Measurements from ENCODE around the gene PARD6B. TPM values are rescaled to one million over a fixed set of nuclear protein-coding genes. Genes with fewer than 3 reads are reported as not detected.
"Not testable (repeated sequence)": the region's sequence is repeated elsewhere in the genome, so short reads cannot be mapped to it uniquely, and the experiment has no call there.

The PARD6B gene
- total and polyA plus RNA-seq, 10 donors = 0.97 to 7.5 (median 4.1) TPM

DNA sequence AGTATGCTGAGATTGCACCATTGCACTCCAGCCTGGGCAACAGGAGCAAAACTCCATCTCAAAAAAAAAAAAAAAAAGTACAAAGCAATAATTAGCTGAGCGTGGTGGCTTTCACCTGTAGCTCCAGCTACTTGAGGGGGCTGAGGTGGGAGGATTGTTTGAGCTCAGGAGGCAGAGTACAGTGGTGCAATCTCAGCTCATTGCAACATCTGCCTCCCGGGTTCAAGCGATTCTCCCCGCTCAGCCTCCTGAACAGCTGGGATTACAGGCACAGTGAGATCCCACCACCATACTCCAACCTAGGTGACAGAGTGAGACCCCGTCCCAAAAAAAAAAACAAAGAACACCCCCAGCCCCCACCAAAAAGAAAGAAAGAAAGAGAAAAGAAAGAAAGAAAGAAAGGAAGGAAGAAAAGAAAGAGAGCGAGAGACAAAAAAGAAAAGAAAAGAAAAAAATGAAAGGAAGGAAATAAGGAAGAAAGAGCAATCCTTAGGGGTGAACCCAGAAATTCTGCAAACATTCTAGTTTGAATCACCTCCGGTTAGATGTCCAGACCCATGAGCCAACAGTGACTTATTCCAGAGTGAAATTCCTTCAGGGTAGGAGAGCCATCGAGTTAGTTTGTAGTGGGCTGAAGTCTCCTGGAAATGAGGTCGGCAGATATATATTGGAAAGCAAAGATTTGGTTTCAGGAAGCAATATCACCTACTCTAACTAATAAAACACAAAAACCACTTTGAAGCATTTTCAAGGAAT, 36.8 kb upstream of the PARD6B start:
- H3K36me3 ChIP-seq = no peaks in the 10 kb centered on the region
- no peak for DNase-seq
- H3K9me3 ChIP-seq = no peaks in the 10 kb centered on the region
- intact Hi-C loops (cut with DNase I; ENCODE audit: low total_unique reads) = no loop called here
- TF ChIP-seq POLR2A (IDR thresholded peaks at IDR 0.05) (no peak), POLR2AphosphoS5 (IDR thresholded peaks at IDR 0.05) (no peak)
- TF ChIP-seq, protein P1, sequence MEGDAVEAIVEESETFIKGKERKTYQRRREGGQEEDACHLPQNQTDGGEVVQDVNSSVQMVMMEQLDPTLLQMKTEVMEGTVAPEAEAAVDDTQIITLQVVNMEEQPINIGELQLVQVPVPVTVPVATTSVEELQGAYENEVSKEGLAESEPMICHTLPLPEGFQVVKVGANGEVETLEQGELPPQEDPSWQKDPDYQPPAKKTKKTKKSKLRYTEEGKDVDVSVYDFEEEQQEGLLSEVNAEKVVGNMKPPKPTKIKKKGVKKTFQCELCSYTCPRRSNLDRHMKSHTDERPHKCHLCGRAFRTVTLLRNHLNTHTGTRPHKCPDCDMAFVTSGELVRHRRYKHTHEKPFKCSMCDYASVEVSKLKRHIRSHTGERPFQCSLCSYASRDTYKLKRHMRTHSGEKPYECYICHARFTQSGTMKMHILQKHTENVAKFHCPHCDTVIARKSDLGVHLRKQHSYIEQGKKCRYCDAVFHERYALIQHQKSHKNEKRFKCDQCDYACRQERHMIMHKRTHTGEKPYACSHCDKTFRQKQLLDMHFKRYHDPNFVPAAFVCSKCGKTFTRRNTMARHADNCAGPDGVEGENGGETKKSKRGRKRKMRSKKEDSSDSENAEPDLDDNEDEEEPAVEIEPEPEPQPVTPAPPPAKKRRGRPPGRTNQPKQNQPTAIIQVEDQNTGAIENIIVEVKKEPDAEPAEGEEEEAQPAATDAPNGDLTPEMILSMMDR (IDR thresholded peaks at IDR 0.05 in 8 of 11, conservative IDR thresholded peaks at IDR 0.05 in 3 of 11) = no peak
- WGBS, 5 donors = 71 to 92% (median 79%) methylated on average over 9 of the region's 9 CpGs
- no peak overlapping the region for H3K4me3 ChIP-seq
- no peak overlapping the region for H3K27ac ChIP-seq
- H3K4me1 ChIP-seq = peaks cover 11 to 29% (median 25%) of the 10 kb centered on the region in 6 donors
- H3K27me3 ChIP-seq (replicated peaks in 1 of 7) = peaks cover 0 to 58% (median 19%) of the 10 kb centered on the region in 7 donors

DNA sequence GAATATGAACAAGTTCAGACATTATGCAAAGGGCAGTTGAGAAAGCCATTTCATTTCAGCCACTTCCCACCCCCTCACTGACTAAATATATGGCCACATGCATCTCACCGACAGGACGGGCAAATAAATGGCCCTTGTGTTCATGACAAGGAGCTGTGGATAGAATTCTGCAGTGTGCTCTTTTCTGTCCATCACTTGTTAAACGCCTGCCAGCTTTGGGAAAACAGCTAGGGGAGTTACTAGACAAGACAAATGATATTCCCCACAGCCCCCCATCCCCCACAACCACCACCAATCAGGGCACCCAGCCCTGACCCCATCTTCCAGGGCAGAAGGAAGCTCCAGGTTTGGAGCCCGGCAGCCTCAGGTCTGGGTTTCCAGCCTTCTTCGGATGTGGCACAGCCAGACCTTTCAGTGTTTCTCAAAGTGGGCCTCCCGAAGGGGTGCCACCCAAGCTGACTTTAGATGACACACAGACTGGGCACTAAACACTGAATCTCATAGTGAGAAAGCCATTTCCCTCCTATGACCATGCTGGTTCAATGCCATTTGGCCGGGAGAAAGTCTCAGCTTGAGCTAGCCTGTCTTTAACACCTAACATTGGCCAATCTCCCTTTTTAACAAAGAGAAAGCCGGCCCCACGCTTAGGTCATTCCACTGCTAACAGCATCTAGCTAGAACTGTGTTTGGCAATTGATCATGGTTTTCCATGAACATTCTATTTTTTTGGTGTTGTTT, 36.1 kb upstream of the PARD6B start:
- Histone ChIP-seq H3K27ac (no peak overlapping the region), H3K4me3 (no peak overlapping the region), H3K27me3 (replicated peaks in 1 of 7) (peaks cover 0 to 55% (median 19%) of the 10 kb centered on the region in 7 donors), H3K9me3 (no peaks in the 10 kb centered on the region), H3K36me3 (no peaks in the 10 kb centered on the region), H3K4me1 (peaks cover 11 to 22% (median 17%) of the 10 kb centered on the region in 6 donors)
- no peak for DNase-seq
- intact Hi-C loops (cut with DNase I; ENCODE audit: low total_unique reads) = no loop called here
- 68 to 86% (median 81%) methylated on average over 9 of the region's 9 CpGs for WGBS, 5 donors
- TF ChIP-seq POLR2A (IDR thresholded peaks at IDR 0.05) (no peak), POLR2AphosphoS5 (IDR thresholded peaks at IDR 0.05) (no peak)
- TF ChIP-seq, protein P1 (IDR thresholded peaks at IDR 0.05 in 8 of 11, conservative IDR thresholded peaks at IDR 0.05 in 3 of 11) = no peak

DNA sequence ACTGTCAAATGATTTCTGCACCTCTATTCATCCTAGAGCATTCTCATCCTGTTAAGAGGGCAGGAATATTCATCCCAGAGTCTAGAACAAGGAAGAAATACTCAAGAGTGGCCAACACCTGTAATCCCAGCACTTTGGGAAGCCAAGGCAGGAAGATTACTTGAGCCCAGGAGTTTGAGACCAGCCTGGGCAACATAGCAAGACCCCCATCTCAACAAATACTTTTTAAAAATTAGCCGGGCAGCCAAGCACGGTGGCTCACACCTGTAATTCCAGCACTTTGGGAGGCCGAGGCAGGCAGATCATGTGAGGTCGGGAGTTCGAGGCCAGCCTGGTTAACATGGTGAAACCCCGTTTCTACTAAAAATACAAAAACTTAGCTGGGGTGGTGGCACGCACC, 33.1 kb upstream of the PARD6B start:
- H3K27ac ChIP-seq; DNase-seq; intact Hi-C loops (cut with DNase I; ENCODE audit: low total_unique reads); H3K4me1 ChIP-seq; H3K4me3 ChIP-seq; H3K9me3 ChIP-seq; H3K36me3 ChIP-seq: not testable (repeated sequence)
- 88 to 96% (median 93%) methylated on average over 7 of the region's 7 CpGs for WGBS, 5 donors
- peaks cover 0 to 26% (median 0%) of the 10 kb centered on the region in 7 donors for H3K27me3 ChIP-seq (replicated peaks in 1 of 7)

DNA sequence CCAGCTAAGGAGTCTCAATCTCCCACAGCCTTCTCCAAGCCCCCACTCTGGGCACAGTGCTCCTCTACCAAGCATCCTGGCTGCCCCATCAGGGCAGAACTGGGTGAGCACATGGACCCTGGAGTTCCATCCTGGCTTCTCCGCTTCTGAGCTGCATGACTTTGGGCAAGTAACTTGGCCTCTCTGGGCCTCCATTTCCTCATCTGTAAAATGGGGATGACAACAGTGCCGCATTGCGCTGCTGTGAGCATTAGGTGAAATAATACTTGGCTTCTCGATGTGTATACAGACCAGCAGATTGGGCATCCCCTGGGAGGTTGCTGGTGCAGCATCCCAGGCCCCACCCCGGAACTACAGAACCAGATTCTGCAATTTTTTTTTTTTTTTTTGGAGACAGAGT, 31.7 kb upstream of the PARD6B start:
- Histone ChIP-seq H3K9me3 (no peaks in the 10 kb centered on the region), H3K27me3 (replicated peaks in 1 of 7) (peaks cover 0 to 13% (median 0%) of the 10 kb centered on the region in 7 donors), H3K36me3 (no peaks in the 10 kb centered on the region), H3K27ac (no peak overlapping the region), H3K4me3 (no peak overlapping the region), H3K4me1 (no peaks in the 10 kb centered on the region)
- intact Hi-C loops (cut with DNase I; ENCODE audit: low total_unique reads) = no loop called here
- WGBS, 5 donors = 93 to 98% (median 96%) methylated on average over 5 of the region's 5 CpGs
- DNase-seq = no peak
- TF ChIP-seq POLR2A (IDR thresholded peaks at IDR 0.05) (no peak), POLR2AphosphoS5 (IDR thresholded peaks at IDR 0.05) (no peak)
- TF ChIP-seq, protein P1 (IDR thresholded peaks at IDR 0.05 in 8 of 11, conservative IDR thresholded peaks at IDR 0.05 in 3 of 11) = no peak

Data from spleen (tissue), 11 donors.